ENCODE measurements around the gene RNGTT.

DNA sequence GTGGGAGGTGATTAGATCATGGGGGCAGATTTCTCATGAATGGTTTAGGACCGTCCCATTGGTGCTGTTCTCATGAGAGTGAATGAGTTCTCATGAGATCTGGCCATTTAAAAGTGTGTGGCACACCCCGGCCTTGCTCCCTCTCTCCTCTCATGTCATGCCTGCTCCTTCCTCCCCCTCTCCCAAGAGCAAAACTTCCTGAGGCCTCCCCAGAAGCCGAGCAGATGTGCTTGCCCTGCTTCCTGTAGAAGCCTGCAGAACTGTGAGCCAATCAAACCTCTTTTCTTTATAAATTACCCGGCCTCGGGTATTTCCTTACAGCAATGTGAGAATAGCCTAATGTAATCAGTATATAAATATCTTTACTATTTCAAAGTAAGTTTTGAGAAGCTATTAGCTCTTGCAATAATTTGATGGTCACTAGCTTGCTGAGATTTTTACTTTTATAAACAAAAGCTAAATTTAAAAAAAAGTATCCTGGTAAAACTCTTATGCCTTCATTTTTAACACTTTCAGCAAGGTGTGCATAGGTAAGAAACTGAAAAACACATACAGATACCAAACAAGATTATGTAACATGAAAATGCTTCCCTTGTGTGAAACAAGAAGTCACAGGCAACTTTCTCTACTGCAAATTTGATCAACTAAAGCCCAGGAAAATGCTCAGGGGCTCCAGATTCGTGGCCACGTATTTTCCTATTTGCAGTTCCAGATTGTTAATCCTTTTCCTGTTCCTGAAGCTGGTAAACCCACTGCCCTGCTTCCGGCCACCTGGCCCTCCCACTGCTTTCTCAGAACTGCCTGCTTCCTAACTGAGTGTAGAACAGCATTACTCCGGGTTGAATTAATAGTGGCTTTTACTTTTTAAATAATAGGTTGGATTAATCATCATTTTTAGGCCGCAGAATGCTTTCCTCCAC is 402.1 kb downstream of the RNGTT start:
- TF ChIP-seq CTCF (conservative IDR thresholded peaks at IDR 0.05 in 1 of 2, IDR thresholded peaks at IDR 0.05 in 1 of 2; ENCODE audit: extremely low read depth in 1 of 2, insufficient read depth in 1 of 2, low read depth in 1 of 2, low read length in 2 of 2) (no peak), EZH2 (IDR thresholded peaks at IDR 0.05; ENCODE audit: borderline replicate concordance, low read length) (no peak)

Measured in mammary epithelial cell (primary cell).